Ramos (cell line): Measurements from ENCODE around the gene ACRV1.
"Not testable (repeated sequence)": the region's sequence is repeated elsewhere in the genome, so short reads cannot be mapped to it uniquely, and the experiment has no call there.

ENCODE experiments used
- in situ Hi-C: fragments of 300-500 bp; cut with MboI; formaldehyde crosslinking; loops from one replicate; pipeline ENCODE4 v1.14.3; 2022; ENCODE audit warnings: low sequenced_read_pairs; ENCODE audit not compliant: unreplicated experiment

ACRV1 gene

GRCh38 chr11:125680747-125681146 is at the start of gene ACRV1:
TSS of gene ACRV1 (minus strand) at chr11:125680847. CDS start at chr11:125680780, 67 bp downstream.
- in situ Hi-C loops: no loop called here

- in situ Hi-C loops: no loop called here
Measured at GRCh38 chr11:125728969-125729368, 48.3 kb upstream of the ACRV1 start.

GRCh38 chr11:125724125-125724524 is 43.5 kb upstream of the ACRV1 start:
- in situ Hi-C loops: no loop called here

GRCh38 chr11:125720781-125721180 is 40.1 kb upstream of the ACRV1 start:
- in situ Hi-C loops: no loop called here

- in situ Hi-C loops: not testable (repeated sequence)
Measured at GRCh38 chr11:125704686-125705085, 24.0 kb upstream of the ACRV1 start.

GRCh38 chr11:125701858-125702621 is 21.4 kb upstream of the ACRV1 start:
- in situ Hi-C loops: no loop called here

- in situ Hi-C loops: no loop called here
Measured at GRCh38 chr11:125701018-125701610, 20.5 kb upstream of the ACRV1 start.

- in situ Hi-C loops: no loop called here
Measured at GRCh38 chr11:125694951-125695350, 14.3 kb upstream of the ACRV1 start.

- in situ Hi-C loops: no loop called here
Measured at GRCh38 chr11:125692887-125693286, 12.2 kb upstream of the ACRV1 start.

- in situ Hi-C loops: no loop called here
Measured at GRCh38 chr11:125690006-125690405, 9.4 kb upstream of the ACRV1 start.

GRCh38 chr11:125689274-125689859 is 8.7 kb upstream of the ACRV1 start:
- in situ Hi-C loops: no loop called here

GRCh38 chr11:125688632-125689031 is 8.0 kb upstream of the ACRV1 start:
- in situ Hi-C loops: no loop called here

GRCh38 chr11:125688066-125688465 is 7.4 kb upstream of the ACRV1 start:
- in situ Hi-C loops: no loop called here

- in situ Hi-C loops: no loop called here
Measured at GRCh38 chr11:125685228-125685627, 4.6 kb upstream of the ACRV1 start.

GRCh38 chr11:125679837-125680236 is 810 bp downstream of the ACRV1 start:
- in situ Hi-C loops: no loop called here

- in situ Hi-C loops: no loop called here
Measured at GRCh38 chr11:125679397-125679796, 1.2 kb downstream of the ACRV1 start.

GRCh38 chr11:125675196-125675595 is 5.5 kb downstream of the ACRV1 start:
- in situ Hi-C loops: no loop called here

GRCh38 chr11:125674210-125674609 is 6.4 kb downstream of the ACRV1 start:
- in situ Hi-C loops: no loop called here

GRCh38 chr11:125671561-125671960 is 9.1 kb downstream of the ACRV1 start:
- in situ Hi-C loops: no loop called here

- in situ Hi-C loops: no loop called here
Measured at GRCh38 chr11:125670172-125670571, 10.5 kb downstream of the ACRV1 start.

GRCh38 chr11:125667151-125667550 is 13.5 kb downstream of the ACRV1 start:
- in situ Hi-C loops: no loop called here

- in situ Hi-C loops: no loop called here
Measured at GRCh38 chr11:125663910-125664309, 16.7 kb downstream of the ACRV1 start.
